Measurements from ENCODE around the gene FADS6.

- TF ChIP-seq ATF3 (CRISPR knock-in tag; IDR thresholded peaks at IDR 0.05), result no peak
- no peak for TF ChIP-seq ZNF530 (CRISPR knock-in tag; IDR thresholded peaks at IDR 0.05; ENCODE audit: low read depth)
- no peak for TF ChIP-seq UBTF (CRISPR knock-in tag; IDR thresholded peaks at IDR 0.05)
- no peak for TF ChIP-seq CTCF (CRISPR knock-in tag; IDR thresholded peaks at IDR 0.05)
Observed at GRCh38 chr17:74922172-74922571, 28.7 kb upstream of the FADS6 start.
